ENCODE data around the gene RGPD3. TPM values are rescaled to one million over a fixed set of nuclear protein-coding genes. Genes with fewer than 3 reads are reported as not detected.

The RGPD3 gene
- total RNA-seq, 6 experiments from 2014 or later, result 0.05 to 0.11 (median 0.09) TPM; not detected in 1

DNA sequence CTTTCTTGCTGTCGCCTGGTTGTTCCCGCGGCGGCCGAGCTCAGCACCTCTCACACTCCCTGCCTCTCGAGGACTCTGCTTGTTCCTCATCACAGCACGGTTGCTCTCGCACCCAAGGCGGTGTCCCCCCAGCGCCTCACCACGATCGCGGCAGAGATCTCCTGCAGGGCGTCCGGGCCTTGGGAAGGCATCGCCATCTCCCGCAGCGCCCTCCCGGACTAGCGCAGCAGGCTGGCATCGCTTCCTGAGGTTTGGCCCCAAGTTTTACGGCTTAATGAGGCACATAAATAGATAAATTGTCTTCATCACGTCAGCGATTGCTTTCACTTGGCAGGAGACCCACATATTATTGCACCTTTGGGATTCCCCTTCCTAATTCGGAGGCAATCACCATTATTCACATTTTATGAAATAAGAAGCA, 125.4 kb downstream of the RGPD3 start:
- H3K36me3 Mint-ChIP-seq (ENCODE audit: low read depth), result no peaks in the 10 kb centered on the region
- TF ChIP-seq, protein P1, sequence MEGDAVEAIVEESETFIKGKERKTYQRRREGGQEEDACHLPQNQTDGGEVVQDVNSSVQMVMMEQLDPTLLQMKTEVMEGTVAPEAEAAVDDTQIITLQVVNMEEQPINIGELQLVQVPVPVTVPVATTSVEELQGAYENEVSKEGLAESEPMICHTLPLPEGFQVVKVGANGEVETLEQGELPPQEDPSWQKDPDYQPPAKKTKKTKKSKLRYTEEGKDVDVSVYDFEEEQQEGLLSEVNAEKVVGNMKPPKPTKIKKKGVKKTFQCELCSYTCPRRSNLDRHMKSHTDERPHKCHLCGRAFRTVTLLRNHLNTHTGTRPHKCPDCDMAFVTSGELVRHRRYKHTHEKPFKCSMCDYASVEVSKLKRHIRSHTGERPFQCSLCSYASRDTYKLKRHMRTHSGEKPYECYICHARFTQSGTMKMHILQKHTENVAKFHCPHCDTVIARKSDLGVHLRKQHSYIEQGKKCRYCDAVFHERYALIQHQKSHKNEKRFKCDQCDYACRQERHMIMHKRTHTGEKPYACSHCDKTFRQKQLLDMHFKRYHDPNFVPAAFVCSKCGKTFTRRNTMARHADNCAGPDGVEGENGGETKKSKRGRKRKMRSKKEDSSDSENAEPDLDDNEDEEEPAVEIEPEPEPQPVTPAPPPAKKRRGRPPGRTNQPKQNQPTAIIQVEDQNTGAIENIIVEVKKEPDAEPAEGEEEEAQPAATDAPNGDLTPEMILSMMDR (IDR thresholded peaks at IDR 0.05), result no peak
- no peak overlapping the region for H3K27ac Mint-ChIP-seq
- H3K4me3 Mint-ChIP-seq, result no peak overlapping the region
- H3K27me3 Mint-ChIP-seq (ENCODE audit: insufficient read depth), result no peaks in the 10 kb centered on the region
- peaks cover 14% of the 10 kb centered on the region; the same call in 1 of the 2 replicates for H3K9me3 Mint-ChIP-seq
- DNase-seq, result no peak
- no peaks in the 10 kb centered on the region for H3K4me1 Mint-ChIP-seq (ENCODE audit: low read depth)

DNA sequence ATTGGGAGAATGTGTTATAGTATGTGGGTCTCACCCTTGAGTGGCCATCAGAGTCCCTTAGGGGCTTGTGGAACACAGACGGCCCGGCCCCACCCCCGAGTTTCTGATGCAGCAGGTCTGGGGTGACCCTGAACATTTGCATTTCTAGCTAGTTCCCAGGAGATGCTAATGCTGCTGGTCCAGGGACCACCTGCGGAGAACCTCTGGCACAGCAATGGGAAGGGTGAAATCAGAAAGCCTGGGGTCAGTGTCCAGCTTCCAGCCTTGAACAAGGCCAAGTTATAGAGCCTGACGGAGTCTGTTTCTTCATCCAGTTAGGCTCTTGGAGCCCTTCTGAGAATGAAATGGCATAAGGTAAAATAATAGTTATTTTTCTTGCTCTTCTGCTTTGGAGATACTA, 126.5 kb downstream of the RGPD3 start:
- H3K4me1 Mint-ChIP-seq (ENCODE audit: low read depth), result no peaks in the 10 kb centered on the region
- DNase-seq, result no peak
- no peaks in the 10 kb centered on the region for H3K36me3 Mint-ChIP-seq (ENCODE audit: low read depth)
- TF ChIP-seq, protein P1 (IDR thresholded peaks at IDR 0.05), result no peak
- peaks cover 14% of the 10 kb centered on the region; the same call in 1 of the 2 replicates for H3K9me3 Mint-ChIP-seq
- no peaks in the 10 kb centered on the region for H3K27me3 Mint-ChIP-seq (ENCODE audit: insufficient read depth)
- H3K4me3 Mint-ChIP-seq, result no peak overlapping the region
- H3K27ac Mint-ChIP-seq, result no peak overlapping the region

Other genes starting within 250 kb of the RGPD3 start
- gene CD8B2, start 19.0 kb upstream of the RGPD3 start, total RNA-seq (2021; fragmentation: NEBNext Ultra II Directional; extraction: Animal tissue kit (Norgen Biotek cat#: 25700)), result not detected